NCI-H69 (cell line): ENCODE data around the gene RASA4B.
"Not testable (repeated sequence)": the region's sequence is repeated elsewhere in the genome, so short reads cannot be mapped to it uniquely, and the experiment has no call there.

Source experiments
- DNase-seq: peaks from one replicate; lab custom pipeline; 2025; lab: John Stamatoyannopoulos, UW

RASA4B gene

GRCh38 chr7:102517550-102518147 is at the start of gene RASA4B:
TSS of gene RASA4B (minus strand) at chr7:102517777. CDS start at chr7:102517710, 67 bp downstream.
- DNase-seq, result not testable (repeated sequence)

- DNase-seq, result not testable (repeated sequence)
Observed at GRCh38 chr7:102550808-102551422, 33.3 kb upstream of the RASA4B start, which contains the start of gene SPDYE2. TSS of gene SPDYE2 (plus strand) at chr7:102551226. CDS start at chr7:102553256, 2,030 bp downstream.

GRCh38 chr7:102546353-102546752 is 28.8 kb upstream of the RASA4B start:
- DNase-seq, result not testable (repeated sequence)

- DNase-seq, result not testable (repeated sequence)
Observed at GRCh38 chr7:102545288-102545687, 27.7 kb upstream of the RASA4B start.

- DNase-seq, result not testable (repeated sequence)
Observed at GRCh38 chr7:102544372-102544771, 26.8 kb upstream of the RASA4B start.

GRCh38 chr7:102543596-102543995 is 26.0 kb upstream of the RASA4B start, which contains the start of gene UPK3BL2:
TSS of gene UPK3BL2 (minus strand) at chr7:102543696. CDS start at chr7:102543636, 60 bp downstream.
- not testable (repeated sequence) for DNase-seq

GRCh38 chr7:102542771-102543170 is 25.2 kb upstream of the RASA4B start:
- not testable (repeated sequence) for DNase-seq

- DNase-seq, result not testable (repeated sequence)
Observed at GRCh38 chr7:102542083-102542482, 24.5 kb upstream of the RASA4B start.

GRCh38 chr7:102540604-102541003 is 23.0 kb upstream of the RASA4B start:
- not testable (repeated sequence) for DNase-seq

GRCh38 chr7:102535062-102535615 is 17.6 kb upstream of the RASA4B start:
- not testable (repeated sequence) for DNase-seq

- not testable (repeated sequence) for DNase-seq
Observed at GRCh38 chr7:102532127-102532526, 14.6 kb upstream of the RASA4B start.

- DNase-seq, result not testable (repeated sequence)
Observed at GRCh38 chr7:102531583-102531982, 14.0 kb upstream of the RASA4B start.

- not testable (repeated sequence) for DNase-seq
Observed at GRCh38 chr7:102527822-102528793, 10.5 kb upstream of the RASA4B start.

- not testable (repeated sequence) for DNase-seq
Observed at GRCh38 chr7:102527182-102527581, 9.6 kb upstream of the RASA4B start.

GRCh38 chr7:102524803-102525202 is 7.2 kb upstream of the RASA4B start:
- DNase-seq, result not testable (repeated sequence)

- not testable (repeated sequence) for DNase-seq
Observed at GRCh38 chr7:102520797-102521196, 3.2 kb upstream of the RASA4B start.

GRCh38 chr7:102516951-102517350 is 626 bp downstream of the RASA4B start:
- DNase-seq, result not testable (repeated sequence)

- not testable (repeated sequence) for DNase-seq
Observed at GRCh38 chr7:102515889-102516288, 1.7 kb downstream of the RASA4B start.

- not testable (repeated sequence) for DNase-seq
Observed at GRCh38 chr7:102514881-102515721, 2.5 kb downstream of the RASA4B start.

GRCh38 chr7:102512642-102513221 is 4.8 kb downstream of the RASA4B start:
- not testable (repeated sequence) for DNase-seq
